Gastroesophageal sphincter (tissue), 4 donors: ENCODE data around the gene FADS3. TPM values are rescaled to one million over a fixed set of nuclear protein-coding genes. Genes with fewer than 3 reads are reported as not detected.
A peak's percentile ranks its signal among the peaks of the same experiment; 100 is the strongest.

Experiments used
- ATAC-seq: fragments of 150-250 bp; one replicate; pipeline ENCODE4 v1.9.1; 2016; ENCODE audit warnings: mild to moderate bottlenecking, moderate library complexity
- H3K27ac ChIP-seq, 4 donors: fragments of 200-600 bp; sonication (generic) in 3 of 4; 1 replicate in 3 of 4; 2 replicates in 1 of 4; pipeline ENCODE4 v1.5.1; 2016 to 2019
- H3K27me3 ChIP-seq: fragments of 200-600 bp; sonication (generic); one replicate; pipeline ENCODE4 v1.5.1; 2019
- H3K36me3 ChIP-seq, 2 donors: fragments of 200-600 bp; sonication (generic); one replicate each; pipeline ENCODE4 v1.5.1; 2019; ENCODE audit warnings: control low read depth in 1 of 2
- H3K4me1 ChIP-seq, 3 donors: fragments of 200-600 bp; sonication (generic); 1 replicate in 2 of 3; 2 replicates in 1 of 3; pipeline ENCODE4 v1.5.1; 2016 to 2019; ENCODE audit warnings: control low read depth in 2 of 3
- H3K4me3 ChIP-seq, 2 donors: fragments of 200-600 bp; sonication (generic); one replicate each; pipeline ENCODE4 v1.5.1; 2019; ENCODE audit warnings: mild to moderate bottlenecking in 1 of 2, moderate library complexity in 1 of 2
- H3K9me3 ChIP-seq, 3 donors: fragments of 200-600 bp; sonication (generic); one replicate each; pipeline ENCODE4 v1.5.1; 2017 to 2019; ENCODE audit warnings: control low read depth in 2 of 3
- EP300 ChIP-seq: sonication (generic); formaldehyde crosslinking; IDR thresholded peaks from one replicate; pipeline ENCODE4 v1.6.1; 2017; ENCODE audit warnings: antibody characterized with exemption, mild to moderate bottlenecking
- POLR2A ChIP-seq, 2 donors: fragments of 450-650 bp; IDR thresholded peaks; one replicate each; pipeline ENCODE4 v1.6.1; 2017; ENCODE audit warnings: antibody characterized with exemption in 2 of 2, mild to moderate bottlenecking in 2 of 2, moderate library complexity in 1 of 2
- POLR2AphosphoS5 ChIP-seq: sonication (generic); formaldehyde crosslinking; IDR thresholded peaks from one replicate; pipeline ENCODE4 v1.6.1; 2017; ENCODE audit warnings: antibody characterized with exemption
- WGBS, 2 donors: methylation state at CpG; one replicate each; pipeline ENCODE4 v1.1.5; 2018; ENCODE audit warnings: low coverage in 1 of 2; 5-methylcytosine and 5-hydroxymethylcytosine counted together
- total RNA-seq, 4 donors: library from RNA; depleted of rRNA; stranded (reverse); fragments of >200 nt; gene quantifications; one replicate each; pipeline ENCODE4 v1.1.0, GENCODE V29; 2016
- TF ChIP-seq, protein P1 (sequence below), 4 experiments: fragments of 200-600 bp in 2 of 4; fragments of 450-650 bp in 2 of 4; sonication (generic) in 1 of 4; IDR thresholded peaks; one replicate each; pipeline ENCODE4 v1.5.1; 2017 to 2019; ENCODE audit warnings: antibody characterized with exemption in 4 of 4, mild to moderate bottlenecking in 2 of 4, moderate library complexity in 2 of 4

FADS3 gene
- total RNA-seq, 4 donors from 2014 or later = 41.6 to 81.6 (median 60.5) TPM

DNA sequence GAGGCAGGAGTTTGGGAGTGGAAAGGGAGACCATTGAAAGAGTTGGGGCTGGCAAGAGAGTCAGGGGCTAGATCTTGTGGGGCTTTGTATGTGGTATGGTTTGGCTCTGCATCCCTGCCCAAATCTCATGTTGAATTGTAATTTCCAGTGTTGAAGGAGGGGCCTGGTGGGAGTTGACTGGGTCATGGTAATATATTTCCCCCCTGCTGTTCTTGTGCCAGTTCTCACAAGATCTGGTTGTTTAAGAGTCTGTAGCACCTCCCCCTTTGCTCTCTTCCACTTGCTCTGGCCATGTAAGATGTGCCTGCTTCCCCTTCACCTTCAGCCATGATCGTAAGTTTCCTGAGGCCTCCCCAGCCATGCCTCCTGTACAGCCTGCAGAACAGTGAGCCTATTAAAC, 36.2 kb upstream of the FADS3 start:
- Histone ChIP-seq H3K36me3 (no peaks in the 10 kb centered on the region), H3K4me1 (peaks cover 0 to 21% (median 17%) of the 10 kb centered on the region in 3 donors), H3K4me3 (no peak overlapping the region), H3K27me3 (no peaks in the 10 kb centered on the region), H3K27ac (no peak overlapping the region), H3K9me3 (no peaks in the 10 kb centered on the region)
- no peak for TF ChIP-seq EP300
- TF ChIP-seq, protein P1, sequence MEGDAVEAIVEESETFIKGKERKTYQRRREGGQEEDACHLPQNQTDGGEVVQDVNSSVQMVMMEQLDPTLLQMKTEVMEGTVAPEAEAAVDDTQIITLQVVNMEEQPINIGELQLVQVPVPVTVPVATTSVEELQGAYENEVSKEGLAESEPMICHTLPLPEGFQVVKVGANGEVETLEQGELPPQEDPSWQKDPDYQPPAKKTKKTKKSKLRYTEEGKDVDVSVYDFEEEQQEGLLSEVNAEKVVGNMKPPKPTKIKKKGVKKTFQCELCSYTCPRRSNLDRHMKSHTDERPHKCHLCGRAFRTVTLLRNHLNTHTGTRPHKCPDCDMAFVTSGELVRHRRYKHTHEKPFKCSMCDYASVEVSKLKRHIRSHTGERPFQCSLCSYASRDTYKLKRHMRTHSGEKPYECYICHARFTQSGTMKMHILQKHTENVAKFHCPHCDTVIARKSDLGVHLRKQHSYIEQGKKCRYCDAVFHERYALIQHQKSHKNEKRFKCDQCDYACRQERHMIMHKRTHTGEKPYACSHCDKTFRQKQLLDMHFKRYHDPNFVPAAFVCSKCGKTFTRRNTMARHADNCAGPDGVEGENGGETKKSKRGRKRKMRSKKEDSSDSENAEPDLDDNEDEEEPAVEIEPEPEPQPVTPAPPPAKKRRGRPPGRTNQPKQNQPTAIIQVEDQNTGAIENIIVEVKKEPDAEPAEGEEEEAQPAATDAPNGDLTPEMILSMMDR (IDR thresholded peaks at IDR 0.05) = no peak
- no peak for TF ChIP-seq POLR2A (IDR thresholded peaks at IDR 0.05)
- WGBS, 2 donors = 100% methylated on average over 1 of the region's 1 CpG; no CpG with 5 or more reads in 1 of the 2 donors
- no peak for ATAC-seq

DNA sequence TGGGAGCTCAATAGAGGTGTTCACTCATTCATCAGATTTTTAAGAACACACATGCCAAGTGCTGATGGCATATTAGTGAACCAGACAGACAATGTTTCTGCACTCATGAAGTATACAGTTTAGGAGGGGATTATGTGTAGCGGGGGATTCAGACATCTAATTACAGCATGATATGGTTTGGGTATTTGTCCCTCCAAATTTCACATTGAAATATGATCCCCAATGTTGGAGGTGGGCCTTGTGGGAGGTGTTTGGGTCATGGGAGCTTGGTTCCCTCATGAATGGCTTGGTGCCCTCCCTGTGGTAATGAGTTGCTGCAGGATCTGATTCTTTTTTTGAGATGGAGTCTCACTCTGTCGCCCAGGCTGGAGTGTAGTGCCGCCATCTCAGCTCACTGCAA, 34.9 kb upstream of the FADS3 start:
- WGBS, 2 donors = 77% methylated on average over 3 of the region's 3 CpGs; no CpG with 5 or more reads in 1 of the 2 donors
- TF ChIP-seq, protein P1 (IDR thresholded peaks at IDR 0.05) = no peak
- no peak for TF ChIP-seq POLR2AphosphoS5
- no peak for TF ChIP-seq EP300
- no peak for TF ChIP-seq POLR2A (IDR thresholded peaks at IDR 0.05)

DNA sequence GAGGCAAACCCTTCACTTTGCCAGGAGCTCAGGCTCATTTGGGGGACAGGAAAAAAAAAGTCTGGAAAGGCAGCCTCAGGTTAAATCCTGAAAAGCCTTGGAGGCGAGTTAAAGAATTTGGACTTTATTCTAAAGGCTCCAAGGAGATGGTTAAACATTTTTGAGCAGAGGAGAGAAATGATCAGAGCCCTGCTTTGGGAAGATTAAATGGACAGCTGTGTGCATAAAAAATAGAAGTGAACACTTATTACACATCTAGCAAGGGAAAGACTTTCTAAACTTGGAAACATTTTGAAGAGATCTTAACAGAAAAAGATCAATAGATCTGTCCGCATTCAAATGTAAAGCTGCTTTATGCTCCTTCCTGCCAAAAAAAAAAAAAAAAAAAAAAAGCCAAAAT, 34.4 kb upstream of the FADS3 start:
- no peak overlapping the region for H3K4me3 ChIP-seq
- H3K27ac ChIP-seq = no peak overlapping the region
- no peak for ATAC-seq
- 85% methylated on average over 2 of the region's 2 CpGs; no CpG with 5 or more reads in 1 of the 2 donors for WGBS, 2 donors
- peaks cover 0 to 37% (median 17%) of the 10 kb centered on the region in 3 donors for H3K4me1 ChIP-seq
- no peaks in the 10 kb centered on the region for H3K36me3 ChIP-seq
- TF ChIP-seq POLR2A (IDR thresholded peaks at IDR 0.05) (no peak), EP300 (no peak), POLR2AphosphoS5 (no peak)
- TF ChIP-seq, protein P1 (IDR thresholded peaks at IDR 0.05) = no peak
- H3K9me3 ChIP-seq = no peaks in the 10 kb centered on the region
- H3K27me3 ChIP-seq = peaks cover 7% of the 10 kb centered on the region

More for the DNA sequence above, 34.9 kb upstream of the FADS3 start:
- Histone ChIP-seq H3K27ac (no peak overlapping the region), H3K36me3 (no peaks in the 10 kb centered on the region), H3K27me3 (peaks cover 2% of the 10 kb centered on the region), H3K4me3 (no peak overlapping the region), H3K4me1 (peaks cover 0 to 34% (median 17%) of the 10 kb centered on the region in 3 donors), H3K9me3 (no peaks in the 10 kb centered on the region)
- ATAC-seq = no peak

DNA sequence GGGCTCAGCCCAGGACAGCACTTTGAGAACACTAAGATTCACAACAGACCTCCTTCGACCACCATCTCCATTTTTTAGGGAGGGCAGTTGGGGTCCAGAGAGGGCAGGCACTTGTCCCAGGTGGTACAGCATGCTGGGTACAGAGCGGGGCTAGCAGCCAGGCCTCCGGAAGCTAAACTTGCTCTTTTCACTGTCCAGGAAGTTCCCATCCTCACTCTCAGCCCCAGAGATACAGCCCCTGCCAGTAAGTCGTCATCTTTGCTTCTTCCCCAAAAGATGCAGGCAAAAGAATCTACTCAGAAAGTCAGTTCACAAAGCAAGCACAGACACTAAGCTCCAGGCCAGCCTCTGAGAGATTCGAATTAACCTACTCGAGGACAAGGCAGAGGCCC, 32.7 kb upstream of the FADS3 start:
- Histone ChIP-seq H3K4me3 (no peak overlapping the region), H3K27me3 (peaks cover 24% of the 10 kb centered on the region), H3K27ac (peak overlapping the region; percentile 30 to 88 (median 83)), H3K4me1 (peaks cover 0 to 49% (median 23%) of the 10 kb centered on the region in 3 donors), H3K9me3 (no peaks in the 10 kb centered on the region), H3K36me3 (no peaks in the 10 kb centered on the region)
- ATAC-seq = no peak
- 26 to 100% methylated on average over 1 to 3 of the region's 6 CpGs for WGBS, 2 donors
- no peak for TF ChIP-seq EP300
- no peak for TF ChIP-seq POLR2A (IDR thresholded peaks at IDR 0.05)
- TF ChIP-seq, protein P1 (IDR thresholded peaks at IDR 0.05) = no peak
